AG10803 (cell line): Measurements from ENCODE around the gene ZNF736.
"Not testable (repeated sequence)": the region's sequence is repeated elsewhere in the genome, so short reads cannot be mapped to it uniquely, and the experiment has no call there.

Experiments
- DNase-seq: peaks from one replicate; pipeline ENCODE4 v3.0.0; 2010; ENCODE audit warnings: low read depth
- H3K4me3 ChIP-seq: 2 replicates; pipeline ENCODE4 v1.5.1; 2011; ENCODE audit warnings: mild to moderate bottlenecking, low read length, control low read depth
- CTCF ChIP-seq: conservative IDR thresholded peaks from 2 replicates; pipeline ENCODE4 v1.5.1; 2011; ENCODE audit warnings: mild to moderate bottlenecking, low read length, control low read depth, inconsistent platforms

ZNF736 gene

GRCh38 chr7:64307254-64308015 is 6.3 kb upstream of the ZNF736 start:
- peak overlapping the region; percentile 73 for H3K4me3 ChIP-seq
- peak; percentile 86 for DNase-seq

GRCh38 chr7:64308016-64308270 is 5.8 kb upstream of the ZNF736 start:
- peak overlapping the region; percentile 73 for H3K4me3 ChIP-seq
- no peak for DNase-seq
- no peak for TF ChIP-seq CTCF

More at GRCh38 chr7:64307254-64308015, 6.3 kb upstream of the ZNF736 start:
- 0 out of 2 replicates have a peak, but pooled peaks have one; percentile 8 for TF ChIP-seq CTCF

- H3K4me3 ChIP-seq = no peak overlapping the region
Measured at GRCh38 chr7:64310426-64310825, 3.3 kb upstream of the ZNF736 start.

GRCh38 chr7:64312826-64313225 is 935 bp upstream of the ZNF736 start:
- H3K4me3 ChIP-seq = no peak overlapping the region
- DNase-seq = no peak
- TF ChIP-seq CTCF = no peak

More at GRCh38 chr7:64310426-64310825, 3.3 kb upstream of the ZNF736 start:
- no peak for DNase-seq
- TF ChIP-seq CTCF = no peak

- DNase-seq = no peak
- H3K4me3 ChIP-seq = peak overlapping the region; percentile 96
- 0 out of 2 replicates have a peak, but pooled peaks have one; percentile 4 for TF ChIP-seq CTCF
Measured at GRCh38 chr7:64314566-64314965, 805 bp downstream of the ZNF736 start.

GRCh38 chr7:64316031-64316742 is 2.4 kb downstream of the ZNF736 start:
- not testable (repeated sequence) for DNase-seq, H3K4me3 ChIP-seq

- H3K4me3 ChIP-seq = no peak overlapping the region
- no peak for DNase-seq
- no peak for TF ChIP-seq CTCF
Measured at GRCh38 chr7:64320547-64321513, 7.1 kb downstream of the ZNF736 start.

- not testable (repeated sequence) for DNase-seq
Measured at GRCh38 chr7:64324166-64324565, 10.4 kb downstream of the ZNF736 start.

GRCh38 chr7:64348713-64349210 is 35.0 kb downstream of the ZNF736 start:
- DNase-seq = not testable (repeated sequence)

More at GRCh38 chr7:64324166-64324565, 10.4 kb downstream of the ZNF736 start:
- H3K4me3 ChIP-seq = not testable (repeated sequence)

More at GRCh38 chr7:64348713-64349210, 35.0 kb downstream of the ZNF736 start:
- not testable (repeated sequence) for H3K4me3 ChIP-seq
